ENCODE data around the gene TSPAN9. TPM values are rescaled to one million over a fixed set of nuclear protein-coding genes. Genes with fewer than 3 reads are reported as not detected.

TSPAN9 gene
- total and polyA plus RNA-seq, 2 of the 4 experiments (the other 2 are of a cell fraction): 17.7 to 39.1 TPM

DNA sequence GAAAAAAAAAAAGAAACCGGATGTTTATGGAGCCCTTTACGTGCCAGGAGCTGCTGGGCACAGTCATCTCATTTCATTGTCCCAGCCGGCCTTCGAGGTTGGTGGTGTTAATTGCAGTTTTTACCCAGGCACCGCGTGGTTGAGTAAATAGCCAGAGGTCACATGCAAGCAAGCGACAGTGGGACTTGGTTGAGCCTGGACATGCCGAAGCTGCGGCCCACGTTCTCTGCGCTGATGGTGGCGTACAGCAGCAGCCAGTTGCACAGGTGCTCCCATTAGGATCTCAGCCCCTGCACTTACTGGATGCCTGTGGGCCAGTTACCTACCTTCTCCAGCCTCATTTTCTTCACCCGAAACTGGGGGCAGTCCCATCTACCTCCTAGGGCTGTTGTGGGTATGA lies 54.0 kb downstream of the TSPAN9 start:
- H3K4me2 ChIP-seq (ENCODE audit: low read depth, low read length): no peak overlapping the region
- peaks cover 16% of the 10 kb centered on the region for H3K9me1 ChIP-seq (ENCODE audit: insufficient read depth, low read length)
- POLR2A ChIA-PET (ENCODE audit: unreplicated experiment): no interaction called here
- ATAC-seq (ENCODE audit: low read depth): no peak
- no peak overlapping the region for H3K23ac ChIP-seq (ENCODE audit: low read depth, low read length)
- H4K91ac ChIP-seq (ENCODE audit: insufficient read depth, low read depth, low read length): no peak overlapping the region
- H3K9ac ChIP-seq (ENCODE audit: low read depth, low read length): no peak overlapping the region
- peaks cover 12% of the 10 kb centered on the region; the same call in 1 of the 2 replicates for H4K20me1 ChIP-seq (ENCODE audit: insufficient read depth, low read length)
- no peaks in the 10 kb centered on the region for H3K27me3 ChIP-seq (ENCODE audit: control insufficient read depth, insufficient read depth, low read length)
- peaks cover 13% of the 10 kb centered on the region for H3K4me1 ChIP-seq (ENCODE audit: control insufficient read depth, insufficient read depth, low read length)
- WGBS, 2 experiments (ENCODE audit: extremely low coverage in 2 of 2, insufficient read length in 1 of 2): 85% methylated on average over 7 of the region's 13 CpGs; no CpG with 5 or more reads in 1 of the 2 experiments
- no peak overlapping the region for H3K18ac ChIP-seq (ENCODE audit: low read depth, low read length)
- no peak overlapping the region for H3K56ac ChIP-seq (ENCODE audit: extremely low read depth, insufficient read depth, low read length)
- CTCF ChIA-PET: no interaction called here
- H3K36me3 ChIP-seq (ENCODE audit: control insufficient read depth, insufficient read depth, low read length): no peaks in the 10 kb centered on the region
- no peak for DNase-seq
- dilution Hi-C loops (cut with HindIII; ENCODE audit: low sequenced_read_pairs, unreplicated experiment): no loop called here
- H2AFZ ChIP-seq (replicated peaks; ENCODE audit: low read length, poor library complexity): peak overlapping the region; percentile 12
- no peak overlapping the region for H2BK5ac ChIP-seq (ENCODE audit: low read depth, low read length, poor library complexity, severe bottlenecking)
- peaks cover 3 to 27% of the 10 kb centered on the region in 2 experiments for H3K79me1 ChIP-seq (ENCODE audit: low read depth in 1 of 2, low read length in 2 of 2)
- no peak overlapping the region for H2BK15ac ChIP-seq (ENCODE audit: low read depth, low read length)
- peak overlapping the region; percentile 1 for H2AK9ac ChIP-seq (replicated peaks; ENCODE audit: low read depth, low read length, poor library complexity)
- no peak overlapping the region for H3K14ac ChIP-seq (replicated peaks; ENCODE audit: low read depth, low read length)
- H3K27ac ChIP-seq (ENCODE audit: insufficient read depth, low read length): no peak overlapping the region
- BruUV-seq (replicated peaks): no TSS peak
- in situ Hi-C loops (cut with MboI; ENCODE audit: low sequenced_read_pairs): no loop called here
- no peak overlapping the region for H3K4me3 ChIP-seq (ENCODE audit: insufficient read depth, low read depth, low read length)
- H2BK120ac ChIP-seq (ENCODE audit: low read depth, low read length): 0 out of 2 replicates have a peak overlapping the region, but pooled peaks have one; percentile 9
- H2AK5ac ChIP-seq (ENCODE audit: low read depth, low read length): no peak overlapping the region
- H4K8ac ChIP-seq (ENCODE audit: low read depth in 2 of 2, low read length in 2 of 2): no peak overlapping the region
- no peak overlapping the region for H4K5ac ChIP-seq (ENCODE audit: low read depth, low read length)
- intact Hi-C loops (cut with micrococcal nuclease): loop anchor here (10.0 kb wide), 1 partner anchor 644 kb away; no protein-coding TSS in a partner anchor
- no peak for TF ChIP-seq SMC3 (IDR thresholded peaks at IDR 0.05; ENCODE audit: low read depth, low read length)
- no peak for TF ChIP-seq MAZ (IDR thresholded peaks at IDR 0.05; ENCODE audit: borderline replicate concordance, low read depth, low read length)
- TF ChIP-seq BHLHE40 (IDR thresholded peaks at IDR 0.05; ENCODE audit: low read depth, low read length): no peak
- no peak for TF ChIP-seq CHD1 (IDR thresholded peaks at IDR 0.05; ENCODE audit: low read depth, low read length)
- TF ChIP-seq MXI1 (IDR thresholded peaks at IDR 0.05; ENCODE audit: borderline replicate concordance, low read depth, low read length): no peak
- TF ChIP-seq NFE2L2 (IDR thresholded peaks at IDR 0.05; ENCODE audit: low read depth, low read length): no peak
- TF ChIP-seq FOS (IDR thresholded peaks at IDR 0.05; ENCODE audit: low read depth, low read length): no peak
- TF ChIP-seq RFX5 (IDR thresholded peaks at IDR 0.05; ENCODE audit: low read depth, low read length): no peak
- TF ChIP-seq MAFK (IDR thresholded peaks at IDR 0.05; ENCODE audit: low read depth, low read length): no peak
- TF ChIP-seq, protein P1, sequence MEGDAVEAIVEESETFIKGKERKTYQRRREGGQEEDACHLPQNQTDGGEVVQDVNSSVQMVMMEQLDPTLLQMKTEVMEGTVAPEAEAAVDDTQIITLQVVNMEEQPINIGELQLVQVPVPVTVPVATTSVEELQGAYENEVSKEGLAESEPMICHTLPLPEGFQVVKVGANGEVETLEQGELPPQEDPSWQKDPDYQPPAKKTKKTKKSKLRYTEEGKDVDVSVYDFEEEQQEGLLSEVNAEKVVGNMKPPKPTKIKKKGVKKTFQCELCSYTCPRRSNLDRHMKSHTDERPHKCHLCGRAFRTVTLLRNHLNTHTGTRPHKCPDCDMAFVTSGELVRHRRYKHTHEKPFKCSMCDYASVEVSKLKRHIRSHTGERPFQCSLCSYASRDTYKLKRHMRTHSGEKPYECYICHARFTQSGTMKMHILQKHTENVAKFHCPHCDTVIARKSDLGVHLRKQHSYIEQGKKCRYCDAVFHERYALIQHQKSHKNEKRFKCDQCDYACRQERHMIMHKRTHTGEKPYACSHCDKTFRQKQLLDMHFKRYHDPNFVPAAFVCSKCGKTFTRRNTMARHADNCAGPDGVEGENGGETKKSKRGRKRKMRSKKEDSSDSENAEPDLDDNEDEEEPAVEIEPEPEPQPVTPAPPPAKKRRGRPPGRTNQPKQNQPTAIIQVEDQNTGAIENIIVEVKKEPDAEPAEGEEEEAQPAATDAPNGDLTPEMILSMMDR (conservative IDR thresholded peaks at IDR 0.05; ENCODE audit: low read depth, low read length): no peak
- TF ChIP-seq, protein P2, sequence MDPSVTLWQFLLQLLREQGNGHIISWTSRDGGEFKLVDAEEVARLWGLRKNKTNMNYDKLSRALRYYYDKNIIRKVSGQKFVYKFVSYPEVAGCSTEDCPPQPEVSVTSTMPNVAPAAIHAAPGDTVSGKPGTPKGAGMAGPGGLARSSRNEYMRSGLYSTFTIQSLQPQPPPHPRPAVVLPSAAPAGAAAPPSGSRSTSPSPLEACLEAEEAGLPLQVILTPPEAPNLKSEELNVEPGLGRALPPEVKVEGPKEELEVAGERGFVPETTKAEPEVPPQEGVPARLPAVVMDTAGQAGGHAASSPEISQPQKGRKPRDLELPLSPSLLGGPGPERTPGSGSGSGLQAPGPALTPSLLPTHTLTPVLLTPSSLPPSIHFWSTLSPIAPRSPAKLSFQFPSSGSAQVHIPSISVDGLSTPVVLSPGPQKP (IDR thresholded peaks at IDR 0.05; ENCODE audit: borderline replicate concordance, low read depth, low read length): no peak
- TF ChIP-seq, protein P3, sequence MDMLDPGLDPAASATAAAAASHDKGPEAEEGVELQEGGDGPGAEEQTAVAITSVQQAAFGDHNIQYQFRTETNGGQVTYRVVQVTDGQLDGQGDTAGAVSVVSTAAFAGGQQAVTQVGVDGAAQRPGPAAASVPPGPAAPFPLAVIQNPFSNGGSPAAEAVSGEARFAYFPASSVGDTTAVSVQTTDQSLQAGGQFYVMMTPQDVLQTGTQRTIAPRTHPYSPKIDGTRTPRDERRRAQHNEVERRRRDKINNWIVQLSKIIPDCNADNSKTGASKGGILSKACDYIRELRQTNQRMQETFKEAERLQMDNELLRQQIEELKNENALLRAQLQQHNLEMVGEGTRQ (IDR thresholded peaks at IDR 0.05; ENCODE audit: low read depth, low read length): no peak
- TF ChIP-seq RCOR1 (IDR thresholded peaks at IDR 0.05; ENCODE audit: insufficient replicate concordance, low read length): no peak
- no peak for TF ChIP-seq POLR2A (IDR thresholded peaks at IDR 0.05; ENCODE audit: low read depth, low read length)
- H3K4ac ChIP-seq (ENCODE audit: low read depth, low read length): no peak overlapping the region
- H2BK20ac ChIP-seq (ENCODE audit: low read depth, low read length): no peak overlapping the region
- no peaks in the 10 kb centered on the region for H3K9me3 ChIP-seq (ENCODE audit: control insufficient read depth, insufficient read depth, low read length)
